ENCODE measurements around the gene SGCA.

DNA sequence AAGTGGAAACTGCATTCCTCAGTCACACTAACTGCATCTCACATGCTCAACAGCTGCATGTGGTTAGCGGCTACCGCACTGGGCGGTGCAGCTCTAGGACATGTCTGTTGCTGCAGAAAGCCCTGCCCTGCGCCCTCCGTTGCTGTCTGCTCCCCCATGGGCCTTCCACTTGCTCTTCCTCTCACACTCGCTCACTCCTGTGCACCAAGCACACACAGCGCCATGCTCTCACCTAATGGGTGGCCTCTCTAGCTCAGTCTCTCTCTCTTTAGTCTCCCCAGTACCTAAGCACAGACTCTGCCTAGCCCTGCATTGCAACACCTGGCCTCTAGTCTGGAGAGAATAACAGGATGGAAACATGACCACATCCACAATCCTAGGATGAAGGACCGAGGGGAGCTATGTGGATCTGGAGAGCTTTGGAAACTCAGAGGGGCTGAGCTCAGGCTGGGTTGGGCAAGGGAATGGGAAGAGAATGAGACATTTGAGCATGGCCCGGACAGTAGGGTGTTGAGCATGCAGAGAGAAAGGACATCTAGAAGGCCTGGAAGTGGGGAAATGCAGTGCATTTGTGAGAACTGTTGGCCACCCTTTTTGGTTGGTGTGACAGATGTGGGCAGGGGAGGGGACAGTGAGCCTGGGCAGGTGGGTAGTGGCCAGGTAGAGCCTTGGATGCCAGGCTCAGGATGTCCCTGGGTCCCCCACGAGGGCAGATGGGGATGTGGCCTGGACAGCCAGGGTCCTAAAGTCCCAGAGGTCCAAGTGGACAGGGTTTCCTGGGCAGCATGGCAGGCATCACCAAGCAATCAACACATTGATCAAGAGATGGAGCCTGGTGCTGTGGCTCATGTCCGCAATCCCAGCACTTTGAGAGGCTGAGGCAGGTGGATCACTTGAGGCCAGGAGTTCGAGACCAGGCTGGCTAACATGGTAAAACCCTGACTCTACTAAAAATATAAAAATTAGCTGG lies 16.1 kb downstream of the SGCA start:
- TF ChIP-seq, protein P1, sequence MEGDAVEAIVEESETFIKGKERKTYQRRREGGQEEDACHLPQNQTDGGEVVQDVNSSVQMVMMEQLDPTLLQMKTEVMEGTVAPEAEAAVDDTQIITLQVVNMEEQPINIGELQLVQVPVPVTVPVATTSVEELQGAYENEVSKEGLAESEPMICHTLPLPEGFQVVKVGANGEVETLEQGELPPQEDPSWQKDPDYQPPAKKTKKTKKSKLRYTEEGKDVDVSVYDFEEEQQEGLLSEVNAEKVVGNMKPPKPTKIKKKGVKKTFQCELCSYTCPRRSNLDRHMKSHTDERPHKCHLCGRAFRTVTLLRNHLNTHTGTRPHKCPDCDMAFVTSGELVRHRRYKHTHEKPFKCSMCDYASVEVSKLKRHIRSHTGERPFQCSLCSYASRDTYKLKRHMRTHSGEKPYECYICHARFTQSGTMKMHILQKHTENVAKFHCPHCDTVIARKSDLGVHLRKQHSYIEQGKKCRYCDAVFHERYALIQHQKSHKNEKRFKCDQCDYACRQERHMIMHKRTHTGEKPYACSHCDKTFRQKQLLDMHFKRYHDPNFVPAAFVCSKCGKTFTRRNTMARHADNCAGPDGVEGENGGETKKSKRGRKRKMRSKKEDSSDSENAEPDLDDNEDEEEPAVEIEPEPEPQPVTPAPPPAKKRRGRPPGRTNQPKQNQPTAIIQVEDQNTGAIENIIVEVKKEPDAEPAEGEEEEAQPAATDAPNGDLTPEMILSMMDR (IDR thresholded peaks at IDR 0.05 in 2 of 3, conservative IDR thresholded peaks at IDR 0.05 in 1 of 3; ENCODE audit: insufficient read depth in 2 of 3, low read depth in 1 of 3, low read length in 3 of 3) = no peak
- no peak for TF ChIP-seq JUND (IDR thresholded peaks at IDR 0.05; ENCODE audit: borderline replicate concordance, low read depth, low read length)
- no peak for TF ChIP-seq JUND (tag; IDR thresholded peaks at IDR 0.05; ENCODE audit: borderline replicate concordance, low read depth, low read length)
- no peak for TF ChIP-seq KLF16 (IDR thresholded peaks at IDR 0.05)
- TF ChIP-seq, protein P2, sequence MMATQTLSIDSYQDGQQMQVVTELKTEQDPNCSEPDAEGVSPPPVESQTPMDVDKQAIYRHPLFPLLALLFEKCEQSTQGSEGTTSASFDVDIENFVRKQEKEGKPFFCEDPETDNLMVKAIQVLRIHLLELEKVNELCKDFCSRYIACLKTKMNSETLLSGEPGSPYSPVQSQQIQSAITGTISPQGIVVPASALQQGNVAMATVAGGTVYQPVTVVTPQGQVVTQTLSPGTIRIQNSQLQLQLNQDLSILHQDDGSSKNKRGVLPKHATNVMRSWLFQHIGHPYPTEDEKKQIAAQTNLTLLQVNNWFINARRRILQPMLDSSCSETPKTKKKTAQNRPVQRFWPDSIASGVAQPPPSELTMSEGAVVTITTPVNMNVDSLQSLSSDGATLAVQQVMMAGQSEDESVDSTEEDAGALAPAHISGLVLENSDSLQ (IDR thresholded peaks at IDR 0.05) = no peak
- no peak for TF ChIP-seq NFE2L1 (tag; IDR thresholded peaks at IDR 0.05; ENCODE audit: borderline replicate concordance, low read depth)
- TF ChIP-seq RAD21 (CRISPR knock-in tag; conservative IDR thresholded peaks at IDR 0.05 in 1 of 2, IDR thresholded peaks at IDR 0.05 in 1 of 2) = no peak
- no peak for TF ChIP-seq GTF2E2 (tag; IDR thresholded peaks at IDR 0.05)
- TF ChIP-seq, protein P3, sequence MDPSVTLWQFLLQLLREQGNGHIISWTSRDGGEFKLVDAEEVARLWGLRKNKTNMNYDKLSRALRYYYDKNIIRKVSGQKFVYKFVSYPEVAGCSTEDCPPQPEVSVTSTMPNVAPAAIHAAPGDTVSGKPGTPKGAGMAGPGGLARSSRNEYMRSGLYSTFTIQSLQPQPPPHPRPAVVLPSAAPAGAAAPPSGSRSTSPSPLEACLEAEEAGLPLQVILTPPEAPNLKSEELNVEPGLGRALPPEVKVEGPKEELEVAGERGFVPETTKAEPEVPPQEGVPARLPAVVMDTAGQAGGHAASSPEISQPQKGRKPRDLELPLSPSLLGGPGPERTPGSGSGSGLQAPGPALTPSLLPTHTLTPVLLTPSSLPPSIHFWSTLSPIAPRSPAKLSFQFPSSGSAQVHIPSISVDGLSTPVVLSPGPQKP (CRISPR knock-in tag; IDR thresholded peaks at IDR 0.05) = no peak
- TF ChIP-seq PHF21A (IDR thresholded peaks at IDR 0.05; ENCODE audit: borderline replicate concordance, low read depth) = no peak
- TF ChIP-seq NR1H2 (CRISPR knock-in tag; IDR thresholded peaks at IDR 0.05) = no peak
- TF ChIP-seq SP1 (CRISPR knock-in tag; IDR thresholded peaks at IDR 0.05) = no peak
- no peak for TF ChIP-seq EZH2 (IDR thresholded peaks at IDR 0.05; ENCODE audit: borderline replicate concordance, low read depth, low read length)
